ENCODE data around the gene DGKG. TPM values are rescaled to one million over a fixed set of nuclear protein-coding genes. Genes with fewer than 3 reads are reported as not detected.
A peak's percentile ranks its signal among the peaks of the same experiment; 100 is the strongest.

The DGKG gene
- total RNA-seq, 3 donors from 2014 or later (not counting 1 experiment from before 2014, with no cell fraction given) = 0.25 to 1.6 (median 0.63) TPM

- peak overlapping the region; percentile 42 for H3K4me3 ChIP-seq (ENCODE audit: low read length)
- Mint-ChIP-seq H3K9me3 (no peaks in the 10 kb centered on the region), H3K36me3 (no peaks in the 10 kb centered on the region), H3K4me1 (peaks cover 0 to 5% of the 10 kb centered on the region in 2 donors), H3K27ac (no peak overlapping the region), H3K4me3 (no peak overlapping the region), H3K27me3 (ENCODE audit: low read depth in 2 of 2) (peaks cover 38 to 57% of the 10 kb centered on the region in 2 donors)
- H3K27ac ChIP-seq (ENCODE audit: low read length) = no peak overlapping the region
- no peak for DNase-seq
- no peak for TF ChIP-seq CTCF (IDR thresholded peaks at IDR 0.05)
- no peaks in the 10 kb centered on the region for H3K36me3 ChIP-seq (ENCODE audit: control insufficient read depth, insufficient read depth, low read length)
- WGBS (ENCODE audit: insufficient coverage) = 1% methylated on average over 26 of the region's 26 CpGs
- H3K27me3 ChIP-seq (ENCODE audit: control insufficient read depth, insufficient read depth, low read length) = peaks cover 18% of the 10 kb centered on the region
- H3K9me3 ChIP-seq (ENCODE audit: control insufficient read depth, insufficient read depth, low read length) = no peaks in the 10 kb centered on the region
- intact Hi-C loops (cut with micrococcal nuclease) = no loop called here
- H3K4me1 ChIP-seq (ENCODE audit: control insufficient read depth, insufficient read depth, low read length) = peaks cover 16% of the 10 kb centered on the region
- ATAC-seq = no peak
Observed at GRCh38 chr3:186361246-186361761, 730 bp downstream of the DGKG start.

- Mint-ChIP-seq H3K27me3 (ENCODE audit: low read depth in 2 of 2) (peaks cover 41 to 62% of the 10 kb centered on the region in 2 donors), H3K36me3 (no peaks in the 10 kb centered on the region), H3K4me1 (peaks cover 0 to 5% of the 10 kb centered on the region in 2 donors), H3K9me3 (no peaks in the 10 kb centered on the region), H3K27ac (no peak overlapping the region), H3K4me3 (no peak overlapping the region)
- 4% methylated on average over 27 of the region's 27 CpGs for WGBS (ENCODE audit: insufficient coverage)
- no peaks in the 10 kb centered on the region for H3K36me3 ChIP-seq (ENCODE audit: control insufficient read depth, insufficient read depth, low read length)
- H3K9me3 ChIP-seq (ENCODE audit: control insufficient read depth, insufficient read depth, low read length) = no peaks in the 10 kb centered on the region
- peaks cover 18% of the 10 kb centered on the region for H3K27me3 ChIP-seq (ENCODE audit: control insufficient read depth, insufficient read depth, low read length)
- ATAC-seq = no peak
- intact Hi-C loops (cut with micrococcal nuclease) = no loop called here
- peak overlapping the region; percentile 42 for H3K4me3 ChIP-seq (ENCODE audit: low read length)
- peaks cover 16% of the 10 kb centered on the region for H3K4me1 ChIP-seq (ENCODE audit: control insufficient read depth, insufficient read depth, low read length)
- no peak for TF ChIP-seq CTCF (IDR thresholded peaks at IDR 0.05)
- no peak for DNase-seq
- no peak overlapping the region for H3K27ac ChIP-seq (ENCODE audit: low read length)
Observed at GRCh38 chr3:186360779-186361178, 1.3 kb downstream of the DGKG start.

- Mint-ChIP-seq H3K4me3 (no peak overlapping the region), H3K27ac (no peak overlapping the region), H3K9me3 (peaks cover 3 to 8% of the 10 kb centered on the region in 2 donors), H3K36me3 (no peaks in the 10 kb centered on the region), H3K27me3 (ENCODE audit: low read depth in 2 of 2) (peaks cover 41 to 59% of the 10 kb centered on the region in 2 donors), H3K4me1 (peaks cover 0 to 10% of the 10 kb centered on the region in 2 donors)
- intact Hi-C loops (cut with micrococcal nuclease) = no loop called here
- H3K27me3 ChIP-seq (ENCODE audit: control insufficient read depth, insufficient read depth, low read length) = peaks cover 18% of the 10 kb centered on the region
- ATAC-seq (no peak), DNase-seq (no peak)
- no peak overlapping the region for H3K27ac ChIP-seq (ENCODE audit: low read length)
- no peak for TF ChIP-seq CTCF (IDR thresholded peaks at IDR 0.05)
- peaks cover 3% of the 10 kb centered on the region for H3K9me3 ChIP-seq (ENCODE audit: control insufficient read depth, insufficient read depth, low read length)
- 90% methylated on average over 3 of the region's 3 CpGs for WGBS (ENCODE audit: insufficient coverage)
- peaks cover 16% of the 10 kb centered on the region for H3K4me1 ChIP-seq (ENCODE audit: control insufficient read depth, insufficient read depth, low read length)
- H3K4me3 ChIP-seq (ENCODE audit: low read length) = no peak overlapping the region
- no peaks in the 10 kb centered on the region for H3K36me3 ChIP-seq (ENCODE audit: control insufficient read depth, insufficient read depth, low read length)
Observed at GRCh38 chr3:186359078-186359477, 3.0 kb downstream of the DGKG start.

GRCh38 chr3:186356152-186356551, 5.9 kb downstream of the DGKG start:
- peaks cover 3% of the 10 kb centered on the region for H3K4me1 ChIP-seq (ENCODE audit: control insufficient read depth, insufficient read depth, low read length)
- intact Hi-C loops (cut with micrococcal nuclease) = no loop called here
- peaks cover 5% of the 10 kb centered on the region for H3K27me3 ChIP-seq (ENCODE audit: control insufficient read depth, insufficient read depth, low read length)
- Mint-ChIP-seq H3K4me1 (peaks cover 0 to 5% of the 10 kb centered on the region in 2 donors), H3K27ac (no peak overlapping the region), H3K27me3 (ENCODE audit: low read depth in 2 of 2) (peaks cover 29 to 47% of the 10 kb centered on the region in 2 donors), H3K4me3 (no peak overlapping the region), H3K36me3 (no peaks in the 10 kb centered on the region), H3K9me3 (peaks cover 3 to 8% of the 10 kb centered on the region in 2 donors)
- DNase-seq (no peak), ATAC-seq (no peak)
- H3K27ac ChIP-seq (ENCODE audit: low read length) = no peak overlapping the region
- H3K4me3 ChIP-seq (ENCODE audit: low read length) = no peak overlapping the region
- H3K36me3 ChIP-seq (ENCODE audit: control insufficient read depth, insufficient read depth, low read length) = no peaks in the 10 kb centered on the region
- WGBS (ENCODE audit: insufficient coverage) = 94% methylated on average over 5 of the region's 5 CpGs
- no peak for TF ChIP-seq CTCF (IDR thresholded peaks at IDR 0.05)
- H3K9me3 ChIP-seq (ENCODE audit: control insufficient read depth, insufficient read depth, low read length) = peaks cover 3% of the 10 kb centered on the region
